Subcutaneous adipose tissue (tissue), 4 donors: ENCODE measurements around the gene CASP12. TPM values are rescaled to one million over a fixed set of nuclear protein-coding genes. Genes with fewer than 3 reads are reported as not detected.

Source experiments
- total RNA-seq, 4 donors: library from RNA; depleted of rRNA; stranded (reverse); fragments of >200 nt; gene quantifications; one replicate each; pipeline ENCODE4 v1.1.0, GENCODE V29; 2016
- TF ChIP-seq, protein P1 (sequence below): fragments of 450-650 bp; IDR thresholded peaks from one replicate; pipeline ENCODE4 v1.5.1; 2016; ENCODE audit warnings: low read depth, mild to moderate bottlenecking, control low read depth, antibody characterized with exemption, moderate library complexity

Gene CASP12
- total RNA-seq, result 1 to 10 TPM in 2 of 4 donors, under 1 TPM in 2; 0.66 to 5.1 (median 1.9) TPM

DNA sequence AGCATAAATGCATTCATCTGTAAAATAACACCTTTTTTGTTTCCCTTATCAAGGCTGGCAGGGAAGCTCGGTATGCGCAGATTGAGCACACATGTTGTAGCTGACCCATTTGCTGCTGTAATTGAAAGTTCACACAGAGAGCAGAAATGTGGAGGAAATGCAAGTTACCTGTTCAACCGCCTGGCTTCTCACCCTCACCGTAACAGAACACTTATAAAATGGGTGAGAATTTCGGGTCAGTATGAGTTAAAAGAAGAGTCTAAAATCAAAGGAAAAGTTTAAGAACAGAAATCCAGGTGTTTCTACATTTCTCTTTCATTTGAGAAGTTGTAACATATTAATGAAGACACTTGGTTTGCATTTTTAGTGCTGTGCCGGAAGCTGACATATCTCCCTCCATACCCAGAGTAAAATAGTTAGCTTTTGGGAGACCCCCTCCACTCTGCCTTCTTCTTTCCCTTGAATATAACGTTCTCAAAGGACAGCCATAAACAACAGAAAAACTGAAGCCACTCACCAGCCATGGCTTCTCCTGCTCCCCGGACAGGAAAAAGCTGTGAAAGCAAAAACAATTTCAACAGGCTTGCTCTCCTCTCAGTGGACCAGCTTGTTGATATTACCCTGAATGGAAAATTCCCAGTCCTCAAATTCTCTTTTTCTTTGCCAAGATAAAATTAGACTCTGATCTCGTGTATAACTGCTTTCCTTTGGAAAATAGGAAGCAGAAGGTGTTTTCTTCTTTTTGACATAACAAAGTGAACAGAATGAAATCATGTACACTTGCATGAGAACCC is at the start of gene CASP12:
Gene CASP12 (minus strand): TSS at position 570 of the 794 bp plus-strand sequence.
- TF ChIP-seq, protein P1, sequence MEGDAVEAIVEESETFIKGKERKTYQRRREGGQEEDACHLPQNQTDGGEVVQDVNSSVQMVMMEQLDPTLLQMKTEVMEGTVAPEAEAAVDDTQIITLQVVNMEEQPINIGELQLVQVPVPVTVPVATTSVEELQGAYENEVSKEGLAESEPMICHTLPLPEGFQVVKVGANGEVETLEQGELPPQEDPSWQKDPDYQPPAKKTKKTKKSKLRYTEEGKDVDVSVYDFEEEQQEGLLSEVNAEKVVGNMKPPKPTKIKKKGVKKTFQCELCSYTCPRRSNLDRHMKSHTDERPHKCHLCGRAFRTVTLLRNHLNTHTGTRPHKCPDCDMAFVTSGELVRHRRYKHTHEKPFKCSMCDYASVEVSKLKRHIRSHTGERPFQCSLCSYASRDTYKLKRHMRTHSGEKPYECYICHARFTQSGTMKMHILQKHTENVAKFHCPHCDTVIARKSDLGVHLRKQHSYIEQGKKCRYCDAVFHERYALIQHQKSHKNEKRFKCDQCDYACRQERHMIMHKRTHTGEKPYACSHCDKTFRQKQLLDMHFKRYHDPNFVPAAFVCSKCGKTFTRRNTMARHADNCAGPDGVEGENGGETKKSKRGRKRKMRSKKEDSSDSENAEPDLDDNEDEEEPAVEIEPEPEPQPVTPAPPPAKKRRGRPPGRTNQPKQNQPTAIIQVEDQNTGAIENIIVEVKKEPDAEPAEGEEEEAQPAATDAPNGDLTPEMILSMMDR, result no peak

DNA sequence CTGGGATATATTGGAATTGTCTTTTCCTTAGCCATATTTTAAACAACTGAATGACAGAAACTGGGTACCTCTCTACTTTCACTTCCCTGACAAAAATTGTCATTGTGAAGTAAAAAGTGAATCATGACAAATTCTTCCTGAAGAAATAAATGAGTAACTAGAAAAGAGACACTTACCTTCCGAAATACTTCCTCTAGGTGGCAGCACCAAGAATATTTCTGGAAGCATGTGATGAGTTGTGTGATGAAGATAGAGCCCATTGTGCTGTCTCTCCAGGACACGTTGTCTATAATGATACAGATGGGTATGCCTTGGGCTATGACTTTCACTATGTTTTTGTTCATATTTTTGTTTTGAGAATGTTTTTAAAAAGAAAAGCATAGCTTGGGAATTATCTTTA is 48.6 kb upstream of the CASP12 start:
- TF ChIP-seq, protein P1, result no peak

DNA sequence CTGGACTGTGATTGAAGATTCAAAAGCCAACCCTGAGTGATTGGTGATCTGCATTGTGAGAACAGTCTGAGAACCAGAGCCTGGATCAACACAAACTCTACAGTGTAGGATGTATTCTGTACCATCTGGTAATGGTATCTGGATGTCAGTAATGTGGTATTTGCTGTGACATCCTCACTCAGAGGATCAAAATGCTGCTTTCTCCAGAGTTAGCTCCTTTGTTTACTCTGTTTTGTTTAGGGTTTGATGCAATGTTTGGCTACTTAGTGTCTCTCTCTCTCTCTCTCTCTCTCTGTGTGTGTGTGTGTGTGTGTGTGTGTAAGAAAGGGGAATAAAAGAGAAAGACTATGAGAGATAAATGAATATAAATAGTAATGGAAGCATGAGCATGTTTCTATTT is 45.8 kb upstream of the CASP12 start:
- TF ChIP-seq, protein P1, result no peak

DNA sequence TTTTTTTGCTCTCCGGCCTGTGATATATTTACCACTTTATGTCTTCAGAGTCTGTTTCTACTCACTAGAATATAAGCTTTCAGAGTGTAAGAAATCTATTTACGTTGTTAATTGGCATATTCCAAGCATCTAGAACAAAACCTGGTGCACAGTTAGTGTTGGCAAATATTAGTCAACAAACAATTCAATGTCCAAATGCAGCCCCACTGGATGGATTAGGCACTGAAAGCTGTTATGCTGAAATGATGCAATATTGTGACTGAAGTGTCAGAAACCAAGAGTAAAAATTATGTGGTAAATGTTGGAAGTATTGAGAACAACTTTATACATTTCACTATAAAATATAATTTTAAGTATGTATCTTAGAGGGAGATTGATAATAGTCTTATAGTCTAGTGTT is 45.3 kb upstream of the CASP12 start:
- TF ChIP-seq, protein P1, result no peak

DNA sequence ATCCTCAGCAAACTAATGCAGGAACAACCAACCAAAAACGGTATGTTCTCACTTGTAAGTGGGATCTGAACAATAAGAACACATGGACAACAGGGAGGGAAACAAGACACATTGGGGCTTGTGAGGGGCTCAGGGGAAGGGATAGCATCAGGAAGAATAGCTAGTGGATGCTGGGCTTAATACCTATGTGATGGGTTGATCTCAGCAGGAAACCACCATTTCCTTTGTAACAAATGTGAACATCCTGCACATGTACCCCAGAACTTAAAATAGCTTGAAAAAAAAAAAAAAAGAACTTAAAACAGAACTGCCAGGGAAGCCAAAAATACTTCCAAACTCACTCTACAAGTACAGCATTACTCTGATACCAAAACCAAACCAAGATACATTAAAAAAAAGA is 36.3 kb upstream of the CASP12 start:
- TF ChIP-seq, protein P1, result no peak

DNA sequence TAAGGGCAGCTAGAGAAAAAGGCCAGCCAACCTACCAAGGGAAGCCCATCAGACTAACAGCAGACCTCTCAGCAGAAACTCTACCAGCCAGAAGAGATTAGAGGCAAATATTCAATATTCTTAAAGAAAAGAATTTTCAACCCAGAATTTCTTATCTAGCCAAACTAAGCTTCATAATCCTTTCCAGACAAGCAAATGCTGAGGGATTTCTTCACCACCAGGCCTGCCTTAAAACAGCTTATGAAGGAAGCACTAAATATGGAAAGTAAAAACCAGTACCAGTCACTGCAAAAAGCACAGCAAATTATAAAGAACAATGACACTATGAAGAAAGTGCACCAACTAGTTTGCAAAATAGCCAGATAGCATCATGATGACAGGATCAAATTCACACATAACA is 30.6 kb upstream of the CASP12 start:
- TF ChIP-seq, protein P1, result no peak

DNA sequence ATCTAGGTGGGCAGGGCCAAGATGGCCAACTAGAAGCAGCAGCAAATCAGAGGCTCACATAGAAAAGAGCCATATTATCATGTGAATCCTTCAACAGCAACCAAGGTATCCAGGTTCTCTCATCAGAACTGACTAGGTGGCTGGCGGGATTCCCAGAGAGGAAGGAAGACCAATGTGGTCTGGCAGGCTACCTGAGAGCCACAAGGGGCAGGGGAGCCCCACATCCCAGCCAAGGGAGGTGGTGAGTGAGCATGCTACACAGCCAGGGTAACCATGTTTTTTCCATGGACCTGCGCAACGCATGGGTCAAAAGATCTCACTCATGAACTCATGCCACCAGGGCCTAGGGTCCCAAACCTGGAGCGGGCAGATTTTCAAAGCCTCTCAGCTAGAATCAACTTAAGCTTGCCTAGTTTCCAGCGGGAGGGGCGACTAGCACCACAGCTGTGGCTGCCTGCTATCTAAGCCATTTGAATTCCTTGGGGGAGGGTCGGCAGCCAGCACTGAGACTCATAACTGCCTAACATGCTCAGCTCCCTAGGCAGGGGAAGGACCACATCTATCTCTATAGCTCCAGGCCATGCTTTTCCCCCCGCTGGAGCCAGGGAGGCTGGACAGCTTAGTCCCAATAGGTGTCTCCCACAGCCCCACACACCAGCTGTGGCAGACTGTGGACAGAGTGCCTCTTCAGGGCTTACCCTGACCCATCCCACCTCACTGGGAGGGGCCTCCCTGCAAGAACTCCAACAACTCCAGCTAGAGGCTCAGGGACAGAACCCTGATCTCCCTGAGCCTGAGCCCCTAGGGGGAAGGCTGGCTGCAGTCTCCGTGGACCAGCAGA is 28.7 kb upstream of the CASP12 start:
- TF ChIP-seq, protein P1, result no peak
